Gastrocnemius medialis (tissue), 4 donors: ENCODE data around the gene SULT4A1. TPM values are rescaled to one million over a fixed set of nuclear protein-coding genes. Genes with fewer than 3 reads are reported as not detected.
"Not testable (repeated sequence)": the region's sequence is repeated elsewhere in the genome, so short reads cannot be mapped to it uniquely, and the experiment has no call there.

Source experiments
- ATAC-seq, 2 donors: fragments of 150-250 bp; one replicate each; pipeline ENCODE4 v1.9.1; 2016
- DNase-seq, 2 donors: peaks; one replicate each; pipeline ENCODE4 v3.0.0-alpha.2; 2019
- H3K27ac ChIP-seq, 4 donors: fragments of 200-600 bp; sonication (generic); 1 replicate in 1 of 4; 2 replicates in 3 of 4; pipeline ENCODE4 v1.5.1; 2016 to 2018; ENCODE audit warnings: mild to moderate bottlenecking in 2 of 4, moderate library complexity in 1 of 4
- H3K27me3 ChIP-seq, 3 donors: fragments of 200-600 bp; sonication (generic) in 2 of 3; 1 replicate in 1 of 3; 2 replicates in 2 of 3; pipeline versions ENCODE4 v1.5.1 to v1.6.0; 2016 to 2019; ENCODE audit warnings: mild to moderate bottlenecking in 1 of 3, moderate library complexity in 1 of 3
- H3K36me3 ChIP-seq, 2 donors: fragments of 200-600 bp; sonication (generic) in 1 of 2; one replicate each; pipeline ENCODE4 v1.5.1; 2017 to 2018
- H3K4me1 ChIP-seq, 2 donors: fragments of 200-600 bp; sonication (generic) in 1 of 2; one replicate each; pipeline ENCODE4 v1.5.1; 2016 to 2017; ENCODE audit warnings: mild to moderate bottlenecking in 2 of 2
- H3K4me3 ChIP-seq, 4 donors: fragments of 200-600 bp; sonication (generic) in 3 of 4; 1 replicate in 1 of 4; 2 replicates in 3 of 4; pipeline ENCODE4 v1.5.1; 2016 to 2019; ENCODE audit warnings: mild to moderate bottlenecking in 2 of 4
- H3K9me3 ChIP-seq, 3 donors: fragments of 200-600 bp; sonication (generic) in 2 of 3; 1 replicate in 1 of 3; 2 replicates in 2 of 3; pipeline ENCODE4 v1.5.1; 2016 to 2019
- POLR2A ChIP-seq, 2 donors: fragments of 450-650 bp; IDR thresholded peaks; one replicate each; pipeline ENCODE4 v1.6.1; 2017; ENCODE audit warnings: antibody characterized with exemption in 2 of 2, mild to moderate bottlenecking in 2 of 2, moderate library complexity in 2 of 2
- in situ Hi-C, 4 donors: fragments of 200-750 bp; cut with MboI; loops; one replicate each; pipeline versions ENCODE4 v1.15.0 to v1.8.0; 2017; ENCODE audit warnings: low sequenced_read_pairs in 4 of 4
- intact Hi-C: fragments of 100-400 bp; cut with DNase I; formaldehyde crosslinking; loops from one replicate; pipeline ENCODE4 v1.15.1; 2023; ENCODE audit warnings: low total_unique reads
- total RNA-seq, 4 donors: library from RNA; depleted of rRNA; stranded (reverse); fragments of >200 nt; gene quantifications; one replicate each; pipeline versions ENCODE4 v1.1.0 to v1.2.3, GENCODE V29; 2016
- TF ChIP-seq, protein P1 (sequence below), 5 experiments: fragments of 450-650 bp in 3 of 5; fragments of 200-600 bp in 2 of 5; sonication (generic) in 2 of 5; IDR thresholded peaks in 4 of 5; conservative IDR thresholded peaks in 1 of 5; 1 replicate in 4 of 5; 2 replicates in 1 of 5; pipeline ENCODE4 v1.5.1; 2016 to 2019; ENCODE audit warnings: antibody characterized with exemption in 5 of 5, mild to moderate bottlenecking in 3 of 5, moderate library complexity in 3 of 5

The SULT4A1 gene
- total RNA-seq, 4 donors from 2014 or later: not detected

DNA sequence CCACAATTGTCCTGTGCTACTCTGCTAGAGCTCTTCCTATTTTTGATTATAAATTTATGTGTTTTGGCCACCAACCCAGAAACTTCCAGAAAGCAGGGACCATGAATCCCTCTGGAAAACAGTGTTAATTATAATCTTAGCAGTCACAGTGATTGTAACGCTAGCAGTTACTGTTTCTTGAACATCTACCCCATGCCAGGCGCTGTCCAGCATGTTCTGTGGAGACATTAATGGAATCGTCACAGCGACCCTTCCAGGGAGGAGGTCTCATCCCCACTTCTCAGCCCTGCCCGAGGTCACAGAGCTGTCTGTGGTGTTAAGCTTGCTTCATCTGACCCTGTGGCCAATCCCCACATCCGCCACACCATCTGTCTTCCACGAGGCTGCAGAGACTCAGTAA is 43.4 kb upstream of the SULT4A1 start:
- intact Hi-C loops: no loop called here
- no peaks in the 10 kb centered on the region for H3K4me1 ChIP-seq
- in situ Hi-C loops: no loop called here
- peaks cover 4 to 7% (median 6%) of the 10 kb centered on the region in 3 donors for H3K27me3 ChIP-seq
- DNase-seq: no peak
- no peak for ATAC-seq
- TF ChIP-seq POLR2A (IDR thresholded peaks at IDR 0.05): no peak
- TF ChIP-seq, protein P1, sequence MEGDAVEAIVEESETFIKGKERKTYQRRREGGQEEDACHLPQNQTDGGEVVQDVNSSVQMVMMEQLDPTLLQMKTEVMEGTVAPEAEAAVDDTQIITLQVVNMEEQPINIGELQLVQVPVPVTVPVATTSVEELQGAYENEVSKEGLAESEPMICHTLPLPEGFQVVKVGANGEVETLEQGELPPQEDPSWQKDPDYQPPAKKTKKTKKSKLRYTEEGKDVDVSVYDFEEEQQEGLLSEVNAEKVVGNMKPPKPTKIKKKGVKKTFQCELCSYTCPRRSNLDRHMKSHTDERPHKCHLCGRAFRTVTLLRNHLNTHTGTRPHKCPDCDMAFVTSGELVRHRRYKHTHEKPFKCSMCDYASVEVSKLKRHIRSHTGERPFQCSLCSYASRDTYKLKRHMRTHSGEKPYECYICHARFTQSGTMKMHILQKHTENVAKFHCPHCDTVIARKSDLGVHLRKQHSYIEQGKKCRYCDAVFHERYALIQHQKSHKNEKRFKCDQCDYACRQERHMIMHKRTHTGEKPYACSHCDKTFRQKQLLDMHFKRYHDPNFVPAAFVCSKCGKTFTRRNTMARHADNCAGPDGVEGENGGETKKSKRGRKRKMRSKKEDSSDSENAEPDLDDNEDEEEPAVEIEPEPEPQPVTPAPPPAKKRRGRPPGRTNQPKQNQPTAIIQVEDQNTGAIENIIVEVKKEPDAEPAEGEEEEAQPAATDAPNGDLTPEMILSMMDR (IDR thresholded peaks at IDR 0.05 in 4 of 5, conservative IDR thresholded peaks at IDR 0.05 in 1 of 5): no peak
- H3K36me3 ChIP-seq: no peaks in the 10 kb centered on the region
- H3K27ac ChIP-seq: no peak overlapping the region
- H3K4me3 ChIP-seq: no peak overlapping the region
- no peaks in the 10 kb centered on the region for H3K9me3 ChIP-seq

DNA sequence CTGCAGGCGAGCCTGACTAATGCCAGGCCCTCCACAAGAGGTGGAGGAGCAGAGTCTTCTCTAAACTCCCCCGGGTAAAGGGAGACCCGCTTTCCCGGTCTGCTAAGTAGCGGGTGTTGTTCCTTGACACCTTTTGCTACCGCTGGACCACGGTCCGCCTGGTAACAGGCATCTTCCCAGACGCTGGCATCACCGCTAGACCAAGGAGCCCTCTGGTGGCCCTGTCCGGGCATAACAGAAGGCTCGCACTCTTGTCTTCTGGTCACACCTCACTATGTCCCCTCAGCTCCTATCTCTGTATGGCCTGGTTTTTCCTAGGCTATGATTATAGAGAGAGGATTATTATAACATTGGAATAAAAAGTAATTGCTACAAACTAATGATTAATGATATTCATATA is 42.1 kb upstream of the SULT4A1 start:
- in situ Hi-C loops, ATAC-seq, H3K27me3 ChIP-seq, H3K27ac ChIP-seq, H3K36me3 ChIP-seq, H3K4me3 ChIP-seq, H3K9me3 ChIP-seq, intact Hi-C loops, H3K4me1 ChIP-seq: not testable (repeated sequence)
- peak in 1 of 2 donors; percentile 50 for DNase-seq
- TF ChIP-seq, protein P1 (IDR thresholded peaks at IDR 0.05 in 4 of 5, conservative IDR thresholded peaks at IDR 0.05 in 1 of 5): peak in 2 of 5 experiments; percentile 22

DNA sequence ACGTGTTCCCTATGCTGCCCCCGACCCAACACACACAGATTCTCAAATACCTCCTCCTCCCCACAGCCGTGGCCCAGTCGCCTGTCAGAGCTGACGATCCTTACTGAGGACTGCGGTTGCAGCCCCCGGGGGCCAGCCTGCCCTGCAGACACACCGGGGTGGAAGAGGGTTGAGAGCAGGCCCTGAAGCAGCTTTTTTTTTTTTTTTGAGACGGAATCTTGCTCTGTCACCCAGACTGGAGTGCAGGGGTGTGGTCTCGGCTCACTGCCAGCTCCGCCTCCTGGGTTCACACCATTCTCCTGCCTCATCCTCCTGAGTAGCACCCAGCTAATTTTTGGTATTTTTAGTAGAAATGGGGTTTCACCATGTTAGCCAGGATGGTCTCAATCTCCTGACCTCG is 40.7 kb upstream of the SULT4A1 start:
- H3K9me3 ChIP-seq, H3K27me3 ChIP-seq, in situ Hi-C loops, intact Hi-C loops, DNase-seq, H3K27ac ChIP-seq, H3K4me1 ChIP-seq, H3K36me3 ChIP-seq, H3K4me3 ChIP-seq, ATAC-seq: not testable (repeated sequence)

DNA sequence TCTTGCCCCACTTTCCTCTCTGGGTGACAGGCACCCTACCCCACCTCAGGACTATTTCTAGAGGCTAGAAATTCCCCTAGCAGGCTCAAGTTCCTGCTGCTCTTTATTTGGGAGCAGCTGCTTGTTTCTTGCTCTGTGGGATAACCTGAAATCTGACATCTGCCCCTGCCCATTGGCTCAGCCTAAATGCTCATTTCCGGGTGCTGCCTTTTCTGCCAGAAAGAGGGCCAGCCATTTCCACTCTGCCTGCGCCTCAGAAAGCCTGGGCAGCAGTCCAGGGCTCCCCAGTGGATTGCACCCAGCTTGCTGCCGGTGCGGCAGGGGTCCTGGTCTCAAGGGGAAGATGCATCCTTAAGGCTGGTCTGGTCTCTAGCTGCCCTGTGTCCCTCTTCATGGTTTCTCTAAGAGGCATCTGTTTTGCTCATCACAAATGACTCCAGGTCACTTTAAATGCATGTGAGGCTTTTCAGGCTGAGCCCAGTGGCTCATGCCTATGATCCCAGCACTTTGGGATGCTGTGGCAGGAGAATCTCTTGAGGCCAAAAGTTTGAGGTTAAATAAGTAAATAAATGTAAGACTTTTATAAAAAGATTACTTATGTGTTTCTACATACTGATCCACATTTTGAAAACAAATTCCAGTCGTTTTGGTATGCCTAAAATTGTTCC is 39.8 kb upstream of the SULT4A1 start:
- H3K4me1 ChIP-seq: no peaks in the 10 kb centered on the region
- in situ Hi-C loops (no loop called here), intact Hi-C loops (no loop called here)
- ATAC-seq (peak in 1 of 2 donors; percentile 45), DNase-seq (no peak)
- H3K4me3 ChIP-seq: no peak overlapping the region
- no peak for TF ChIP-seq POLR2A (IDR thresholded peaks at IDR 0.05)
- TF ChIP-seq, protein P1 (IDR thresholded peaks at IDR 0.05 in 4 of 5, conservative IDR thresholded peaks at IDR 0.05 in 1 of 5): no peak
- H3K36me3 ChIP-seq: no peaks in the 10 kb centered on the region
- H3K9me3 ChIP-seq: no peaks in the 10 kb centered on the region
- no peak overlapping the region for H3K27ac ChIP-seq
- H3K27me3 ChIP-seq: peaks cover 4 to 7% (median 6%) of the 10 kb centered on the region in 3 donors

DNA sequence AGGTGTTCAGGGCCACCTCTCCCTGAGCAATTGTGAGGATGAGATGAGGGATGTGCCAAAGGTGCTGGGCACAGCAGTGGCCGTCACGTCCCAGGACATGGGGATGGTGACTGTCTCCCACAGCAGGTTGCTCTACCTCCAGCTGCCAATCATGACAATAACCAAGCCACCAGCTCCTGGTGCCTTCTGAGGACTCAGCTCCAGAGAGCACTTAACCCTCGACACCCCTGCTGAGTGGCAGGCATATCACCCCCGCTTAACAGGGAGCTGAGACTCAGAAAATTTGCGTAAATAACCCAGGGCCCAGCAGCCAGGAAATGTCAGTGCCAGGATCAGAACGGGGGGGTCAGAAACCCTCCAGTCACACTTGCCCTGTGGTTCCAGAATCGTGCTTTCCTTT is 37.9 kb upstream of the SULT4A1 start:
- ATAC-seq (no peak), DNase-seq (no peak)
- Histone ChIP-seq H3K4me1 (no peaks in the 10 kb centered on the region), H3K36me3 (no peaks in the 10 kb centered on the region), H3K27ac (no peak overlapping the region), H3K9me3 (no peaks in the 10 kb centered on the region), H3K27me3 (peaks cover 2 to 4% (median 4%) of the 10 kb centered on the region in 3 donors), H3K4me3 (no peak overlapping the region)
- TF ChIP-seq, protein P1 (IDR thresholded peaks at IDR 0.05 in 4 of 5, conservative IDR thresholded peaks at IDR 0.05 in 1 of 5): no peak
- no peak for TF ChIP-seq POLR2A (IDR thresholded peaks at IDR 0.05)
- intact Hi-C loops: no loop called here
- in situ Hi-C loops: no loop called here
